Nephron progenitor cell (in vitro differentiated cells): ENCODE data around the gene SMCO3.

Experiments used
- DNase-seq: peaks from one replicate; pipeline ENCODE4 v3.0.0; 2021
- H3K27ac Mint-ChIP-seq: 2 replicates; pipeline ENCODE4 v1.8.0; 2021; ENCODE audit warnings: mild to moderate bottlenecking, moderate library complexity, mixed read lengths
- H3K27me3 Mint-ChIP-seq: 2 replicates; pipeline ENCODE4 v1.8.0; 2021; ENCODE audit warnings: mild to moderate bottlenecking, low read depth, mixed read lengths; ENCODE audit not compliant: poor library complexity
- H3K36me3 Mint-ChIP-seq: 2 replicates; pipeline ENCODE4 v1.8.0; 2021; ENCODE audit warnings: low read depth, mixed read lengths
- H3K4me1 Mint-ChIP-seq: 2 replicates; pipeline ENCODE4 v1.8.0; 2021; ENCODE audit warnings: mixed read lengths
- H3K4me3 Mint-ChIP-seq: 2 replicates; pipeline ENCODE4 v1.8.0; 2021; ENCODE audit warnings: mild to moderate bottlenecking, moderate library complexity, mixed read lengths
- H3K9me3 Mint-ChIP-seq: 2 replicates; pipeline ENCODE4 v1.8.0; 2021; ENCODE audit warnings: mild to moderate bottlenecking, moderate library complexity, mixed read lengths
- TF ChIP-seq, protein P1 (sequence below): fragments of 200-600 bp; sonication (generic); IDR thresholded peaks from 2 replicates; pipeline ENCODE4 v1.5.0; 2021; ENCODE audit warnings: antibody characterized with exemption

SMCO3 gene

DNA sequence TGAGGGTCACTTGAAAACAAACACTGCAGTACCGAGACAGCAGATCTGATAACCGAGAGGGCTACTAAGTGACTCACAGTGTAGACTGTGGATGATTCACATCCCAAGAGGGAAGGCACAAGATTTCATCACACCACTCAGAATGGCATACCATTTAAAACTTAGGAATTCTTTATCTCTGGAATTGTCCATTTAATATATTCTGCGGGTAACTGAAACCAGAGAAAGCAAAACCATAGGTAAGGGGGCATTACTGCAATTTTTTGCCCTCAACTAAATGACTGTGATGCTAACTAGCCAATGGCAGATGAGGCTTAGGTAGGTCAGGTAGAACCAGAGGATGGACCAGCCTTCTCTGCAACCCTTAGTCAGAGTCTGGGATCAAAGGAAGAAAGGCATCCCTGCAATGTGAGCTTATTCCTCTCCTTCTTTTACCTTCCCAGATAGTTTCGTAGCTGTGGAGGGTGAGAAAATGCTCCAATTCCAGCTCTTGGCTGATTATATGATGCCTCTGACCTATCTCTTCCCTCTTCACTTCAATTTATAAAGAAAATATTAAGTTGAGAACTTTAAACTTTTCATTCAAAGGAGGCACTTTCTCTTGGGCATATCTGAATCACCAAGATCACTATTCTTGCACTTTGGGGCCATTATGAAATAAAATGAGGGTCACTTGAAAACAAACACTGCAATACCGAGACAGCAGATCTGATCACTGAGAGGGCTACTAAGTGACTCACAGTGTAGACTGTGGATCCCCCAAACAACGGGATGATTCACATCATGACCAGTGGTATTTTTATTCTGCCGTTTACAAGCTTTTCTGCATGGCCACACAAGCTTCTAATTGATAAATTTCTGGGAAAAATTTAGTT, 22.6 kb upstream of the SMCO3 start:
- Mint-ChIP-seq H3K4me1 (peaks cover 9% of the 10 kb centered on the region), H3K4me3 (no peak overlapping the region), H3K36me3 (no peaks in the 10 kb centered on the region), H3K27me3 (peaks cover 6% of the 10 kb centered on the region), H3K9me3 (peaks cover 9% of the 10 kb centered on the region), H3K27ac (no peak overlapping the region)
- no peak for DNase-seq
- TF ChIP-seq, protein P1, sequence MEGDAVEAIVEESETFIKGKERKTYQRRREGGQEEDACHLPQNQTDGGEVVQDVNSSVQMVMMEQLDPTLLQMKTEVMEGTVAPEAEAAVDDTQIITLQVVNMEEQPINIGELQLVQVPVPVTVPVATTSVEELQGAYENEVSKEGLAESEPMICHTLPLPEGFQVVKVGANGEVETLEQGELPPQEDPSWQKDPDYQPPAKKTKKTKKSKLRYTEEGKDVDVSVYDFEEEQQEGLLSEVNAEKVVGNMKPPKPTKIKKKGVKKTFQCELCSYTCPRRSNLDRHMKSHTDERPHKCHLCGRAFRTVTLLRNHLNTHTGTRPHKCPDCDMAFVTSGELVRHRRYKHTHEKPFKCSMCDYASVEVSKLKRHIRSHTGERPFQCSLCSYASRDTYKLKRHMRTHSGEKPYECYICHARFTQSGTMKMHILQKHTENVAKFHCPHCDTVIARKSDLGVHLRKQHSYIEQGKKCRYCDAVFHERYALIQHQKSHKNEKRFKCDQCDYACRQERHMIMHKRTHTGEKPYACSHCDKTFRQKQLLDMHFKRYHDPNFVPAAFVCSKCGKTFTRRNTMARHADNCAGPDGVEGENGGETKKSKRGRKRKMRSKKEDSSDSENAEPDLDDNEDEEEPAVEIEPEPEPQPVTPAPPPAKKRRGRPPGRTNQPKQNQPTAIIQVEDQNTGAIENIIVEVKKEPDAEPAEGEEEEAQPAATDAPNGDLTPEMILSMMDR, result no peak

DNA sequence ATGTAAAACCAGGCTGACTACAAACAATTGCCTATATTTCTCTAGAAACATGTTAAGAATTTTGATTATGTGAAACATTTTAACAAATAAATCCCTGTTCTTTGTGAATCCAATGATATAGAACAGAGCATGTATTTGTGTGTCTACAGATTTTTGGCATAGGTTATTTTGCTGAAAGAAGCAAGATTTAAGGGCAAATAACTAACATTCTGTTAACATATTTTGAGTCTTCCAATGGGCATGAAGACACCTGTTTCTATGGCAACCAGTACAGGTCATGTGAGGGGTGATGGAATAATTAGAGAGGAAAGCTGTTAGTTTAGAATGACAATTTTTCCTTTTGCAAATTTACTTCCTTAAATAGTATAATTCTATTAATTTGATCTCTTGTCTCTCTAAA, 20.5 kb upstream of the SMCO3 start:
- DNase-seq, result no peak
- H3K4me1 Mint-ChIP-seq, result peaks cover 9% of the 10 kb centered on the region
- H3K27ac Mint-ChIP-seq, result no peak overlapping the region
- H3K4me3 Mint-ChIP-seq, result no peak overlapping the region
- peaks cover 6% of the 10 kb centered on the region for H3K9me3 Mint-ChIP-seq
- TF ChIP-seq, protein P1, result no peak
- no peaks in the 10 kb centered on the region for H3K36me3 Mint-ChIP-seq
- H3K27me3 Mint-ChIP-seq, result peaks cover 5% of the 10 kb centered on the region

DNA sequence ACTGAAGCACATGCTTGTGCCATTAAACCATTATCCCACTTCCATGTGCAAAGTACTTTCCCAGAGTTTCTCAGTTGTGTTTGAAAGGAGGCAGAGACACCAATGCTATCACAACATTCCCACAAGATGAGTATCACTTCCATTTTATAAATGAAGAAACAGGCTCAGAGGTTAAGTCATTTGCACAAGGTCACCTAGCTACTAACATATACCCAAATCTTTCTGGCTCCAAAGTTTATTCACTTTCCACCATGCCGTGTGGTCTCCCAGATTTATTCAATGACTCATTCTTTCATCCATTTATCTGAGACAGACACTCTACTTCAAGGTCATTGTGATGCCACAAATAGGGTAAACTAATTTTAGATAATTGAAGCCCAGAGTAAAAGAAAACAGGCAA, 20.0 kb upstream of the SMCO3 start:
- no peak overlapping the region for H3K27ac Mint-ChIP-seq

DNA sequence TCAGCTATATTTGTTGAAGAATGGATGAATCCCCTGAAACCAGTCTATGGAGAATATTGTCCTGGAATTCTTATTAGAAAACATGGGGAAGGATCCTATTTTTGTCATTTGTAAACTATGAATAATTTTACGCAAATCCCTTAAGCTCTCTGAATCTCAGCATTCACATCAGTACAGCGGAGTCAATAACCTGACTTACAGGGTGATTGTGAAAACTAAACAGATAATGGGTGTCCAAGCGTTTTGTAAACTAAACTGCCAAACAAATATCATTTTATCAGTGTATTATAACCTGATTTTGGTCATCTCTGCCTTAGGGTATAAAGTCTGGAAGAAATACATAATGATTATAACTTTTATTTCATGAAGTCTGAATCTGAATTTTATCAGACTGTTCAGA, 19.4 kb upstream of the SMCO3 start:
- H3K36me3 Mint-ChIP-seq, result no peaks in the 10 kb centered on the region
- peaks cover 9% of the 10 kb centered on the region for H3K4me1 Mint-ChIP-seq
- no peak overlapping the region for H3K27ac Mint-ChIP-seq
- no peaks in the 10 kb centered on the region for H3K9me3 Mint-ChIP-seq
- no peak for DNase-seq
- TF ChIP-seq, protein P1, result no peak
- no peak overlapping the region for H3K4me3 Mint-ChIP-seq
- H3K27me3 Mint-ChIP-seq, result peaks cover 5% of the 10 kb centered on the region

More for the DNA sequence above, 20.0 kb upstream of the SMCO3 start:
- Mint-ChIP-seq H3K27me3 (peaks cover 5% of the 10 kb centered on the region), H3K4me3 (no peak overlapping the region), H3K36me3 (no peaks in the 10 kb centered on the region), H3K9me3 (peaks cover under 1% of the 10 kb centered on the region), H3K4me1 (peaks cover 9% of the 10 kb centered on the region)
- TF ChIP-seq, protein P1, result no peak
- DNase-seq, result no peak

DNA sequence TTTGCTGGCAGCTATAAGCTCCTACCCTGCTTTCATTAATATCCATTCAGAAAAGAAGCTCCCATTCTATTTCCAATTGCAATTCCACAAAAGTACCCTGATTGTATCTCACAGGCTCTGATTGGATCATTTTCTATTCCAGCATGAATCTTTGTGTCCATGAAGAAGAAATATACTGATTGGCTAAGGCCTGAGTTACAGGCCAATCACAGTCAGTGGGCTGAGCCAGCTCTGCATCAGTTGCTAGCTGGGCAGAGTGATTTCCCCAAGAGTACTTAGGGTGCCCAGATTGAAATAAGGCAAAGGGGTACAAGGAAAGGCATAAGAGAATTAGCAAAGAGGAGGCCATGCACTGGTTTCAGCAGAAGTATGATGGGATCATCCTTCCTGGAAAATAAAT, 14.9 kb upstream of the SMCO3 start:
- Mint-ChIP-seq H3K36me3 (no peaks in the 10 kb centered on the region), H3K27me3 (peaks cover 7% of the 10 kb centered on the region), H3K4me1 (no peaks in the 10 kb centered on the region), H3K27ac (no peak overlapping the region), H3K4me3 (no peak overlapping the region), H3K9me3 (no peaks in the 10 kb centered on the region)
- no peak for DNase-seq
- TF ChIP-seq, protein P1, result no peak

DNA sequence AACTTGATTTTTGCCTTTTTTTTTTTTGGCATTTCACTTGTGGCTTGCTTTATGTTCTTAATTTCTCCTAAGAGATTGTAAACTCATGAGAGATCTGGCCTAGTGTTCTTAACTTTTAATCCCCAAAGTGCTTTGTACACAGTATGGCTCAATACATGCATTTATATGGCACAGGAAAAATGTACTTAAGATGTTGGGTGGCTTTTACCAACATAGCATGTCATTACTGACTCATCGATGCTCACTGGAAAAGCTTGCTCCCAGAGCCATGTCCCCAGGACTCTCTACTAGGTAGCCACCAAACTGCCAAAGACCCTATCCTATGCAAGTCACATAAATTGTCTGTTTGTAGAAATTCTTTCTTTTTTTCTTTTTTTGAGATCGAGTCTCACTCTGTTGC, 13.1 kb upstream of the SMCO3 start:
- Mint-ChIP-seq H3K36me3 (no peaks in the 10 kb centered on the region), H3K27ac (no peak overlapping the region), H3K4me1 (no peaks in the 10 kb centered on the region), H3K4me3 (no peak overlapping the region), H3K9me3 (no peaks in the 10 kb centered on the region), H3K27me3 (peaks cover 6% of the 10 kb centered on the region)
- TF ChIP-seq, protein P1, result no peak
- no peak for DNase-seq
